Measurements from ENCODE around the gene PKN1. TPM values are rescaled to one million over a fixed set of nuclear protein-coding genes. Genes with fewer than 3 reads are reported as not detected.

The PKN1 gene
- total and polyA plus RNA-seq, 2 of the 13 experiments (the other 11 are each of a cell fraction or from before 2014, with no cell fraction given): 45.7 to 54.5 TPM

- peak; percentile 53; the same call in 1 of the 2 replicates for TF ChIP-seq GMEB2 (CRISPR knock-in tag; IDR thresholded peaks at IDR 0.05; ENCODE audit: low read depth)
- peak; percentile 80 for TF ChIP-seq GABPB1 (CRISPR knock-in tag; IDR thresholded peaks at IDR 0.05)
- peak; percentile 90 for TF ChIP-seq STAG1 (CRISPR knock-in tag; IDR thresholded peaks at IDR 0.05)
- TF ChIP-seq SMAD3 (CRISPR knock-in tag; IDR thresholded peaks at IDR 0.05): no peak
- TF ChIP-seq, protein P1, sequence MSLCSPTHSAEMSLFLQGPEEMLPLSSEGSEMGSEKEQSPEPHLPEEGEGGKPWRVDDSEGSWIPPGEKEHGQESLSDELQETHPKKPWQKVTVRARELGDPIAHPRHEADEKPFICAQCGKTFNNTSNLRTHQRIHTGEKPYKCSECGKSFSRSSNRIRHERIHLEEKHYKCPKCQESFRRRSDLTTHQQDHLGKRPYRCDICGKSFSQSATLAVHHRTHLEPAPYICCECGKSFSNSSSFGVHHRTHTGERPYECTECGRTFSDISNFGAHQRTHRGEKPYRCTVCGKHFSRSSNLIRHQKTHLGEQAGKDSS (CRISPR knock-in tag; IDR thresholded peaks at IDR 0.05; ENCODE audit: borderline replicate concordance, low read depth): 0 out of 2 replicates have a peak, but pooled peaks have one; percentile 25
- TF ChIP-seq ATF1 (CRISPR knock-in tag; IDR thresholded peaks at IDR 0.05): no peak
- TF ChIP-seq ZNF230 (CRISPR knock-in tag; IDR thresholded peaks at IDR 0.05): no peak
- TF ChIP-seq ZBTB39 (CRISPR knock-in tag; IDR thresholded peaks at IDR 0.05): peak; percentile 57; the same call in 1 of the 2 replicates
- TF ChIP-seq SOX5 (CRISPR knock-in tag; IDR thresholded peaks at IDR 0.05; ENCODE audit: borderline replicate concordance): peak; percentile 27; the same call in 1 of the 2 replicates
- TF ChIP-seq ELF3 (CRISPR knock-in tag; IDR thresholded peaks at IDR 0.05): peak; percentile 74
- peak; percentile 61; the same call in 1 of the 2 replicates for TF ChIP-seq MTF2 (CRISPR knock-in tag; IDR thresholded peaks at IDR 0.05; ENCODE audit: borderline replicate concordance)
These were observed 27.1 kb upstream of the PKN1 start (continued) for GRCh38 chr19:14405758-14406644.

Data from HepG2 (cell line).